Endothelial cell (in vitro differentiated cells): ENCODE results near the gene OCIAD2. TPM values are rescaled to one million over a fixed set of nuclear protein-coding genes. Genes with fewer than 3 reads are reported as not detected.

Experiments used
- DNase-seq: peaks from one replicate; pipeline ENCODE4 v3.0.0; 2021; ENCODE audit warnings: low spot score
- H3K27ac Mint-ChIP-seq: one replicate; pipeline ENCODE4 v1.8.0; 2021; ENCODE audit warnings: mixed read lengths, inconsistent platforms; ENCODE audit not compliant: unreplicated experiment
- H3K27me3 Mint-ChIP-seq: one replicate; pipeline ENCODE4 v1.8.0; 2021; ENCODE audit warnings: mild to moderate bottlenecking, moderate library complexity, mixed read lengths, inconsistent platforms; ENCODE audit not compliant: unreplicated experiment
- H3K36me3 Mint-ChIP-seq: one replicate; pipeline ENCODE4 v1.8.0; 2021; ENCODE audit warnings: mild to moderate bottlenecking, low read depth, mixed read lengths, inconsistent platforms; ENCODE audit not compliant: unreplicated experiment
- H3K4me1 Mint-ChIP-seq: one replicate; pipeline ENCODE4 v1.8.0; 2021; ENCODE audit warnings: mild to moderate bottlenecking, mixed read lengths, inconsistent platforms; ENCODE audit not compliant: unreplicated experiment
- H3K4me3 Mint-ChIP-seq: one replicate; pipeline ENCODE4 v1.8.0; 2021; ENCODE audit warnings: mild to moderate bottlenecking, mixed read lengths, inconsistent platforms; ENCODE audit not compliant: unreplicated experiment
- H3K9me3 Mint-ChIP-seq: one replicate; pipeline ENCODE4 v1.8.0; 2021; ENCODE audit warnings: mixed read lengths, inconsistent platforms; ENCODE audit not compliant: unreplicated experiment
- CTCF ChIP-seq: fragments of 200-600 bp; sonication (generic); IDR thresholded peaks from one replicate; pipeline ENCODE4 v1.5.0; 2021; ENCODE audit warnings: antibody characterized with exemption; ENCODE audit not compliant: unreplicated experiment
- total RNA-seq: library from RNA; stranded (reverse); fragmentation: NEBNext Ultra II Directional; extraction: Animal tissue kit (Norgen Biotek cat#: 25700); gene quantifications from one replicate; pipeline ENCODE4 v1.2.1, GENCODE V29; 2021; ENCODE audit not compliant: unreplicated experiment

Gene OCIAD2
- total RNA-seq, 1 donor from 2014 or later, result 50.0 TPM

GRCh38 chr4:48862038-48862437 is 44.5 kb downstream of the OCIAD2 start:
- Mint-ChIP-seq H3K4me3 (no peak overlapping the region), H3K9me3 (no peaks in the 10 kb centered on the region), H3K27ac (no peak overlapping the region), H3K36me3 (peaks cover 15% of the 10 kb centered on the region), H3K27me3 (no peaks in the 10 kb centered on the region), H3K4me1 (no peaks in the 10 kb centered on the region)
- no peak for TF ChIP-seq CTCF
- DNase-seq, result no peak

- DNase-seq, result no peak
- H3K36me3 Mint-ChIP-seq, result peaks cover 23% of the 10 kb centered on the region
- H3K4me1 Mint-ChIP-seq, result no peaks in the 10 kb centered on the region
These were observed 48.4 kb downstream of the OCIAD2 start for GRCh38 chr4:48858130-48858529.

GRCh38 chr4:48854982-48855381 is 51.6 kb downstream of the OCIAD2 start:
- no peak for TF ChIP-seq CTCF
- H3K27ac Mint-ChIP-seq, result no peak overlapping the region
- no peaks in the 10 kb centered on the region for H3K9me3 Mint-ChIP-seq
- H3K4me3 Mint-ChIP-seq, result no peak overlapping the region
- H3K27me3 Mint-ChIP-seq, result no peaks in the 10 kb centered on the region
- H3K4me1 Mint-ChIP-seq, result no peaks in the 10 kb centered on the region
- peaks cover 14% of the 10 kb centered on the region for H3K36me3 Mint-ChIP-seq
- DNase-seq, result no peak

More at GRCh38 chr4:48858130-48858529, 48.4 kb downstream of the OCIAD2 start:
- H3K27ac Mint-ChIP-seq, result no peak overlapping the region
- H3K9me3 Mint-ChIP-seq, result no peaks in the 10 kb centered on the region
- no peaks in the 10 kb centered on the region for H3K27me3 Mint-ChIP-seq
- TF ChIP-seq CTCF, result no peak
- H3K4me3 Mint-ChIP-seq, result no peak overlapping the region

- no peak overlapping the region for H3K27ac Mint-ChIP-seq
- no peaks in the 10 kb centered on the region for H3K9me3 Mint-ChIP-seq
- H3K4me1 Mint-ChIP-seq, result no peaks in the 10 kb centered on the region
- DNase-seq, result no peak
- TF ChIP-seq CTCF, result no peak
- H3K4me3 Mint-ChIP-seq, result no peak overlapping the region
- H3K36me3 Mint-ChIP-seq, result peaks cover 16% of the 10 kb centered on the region
- H3K27me3 Mint-ChIP-seq, result no peaks in the 10 kb centered on the region
These were observed 52.2 kb downstream of the OCIAD2 start for GRCh38 chr4:48854395-48854683.

- Mint-ChIP-seq H3K27me3 (no peaks in the 10 kb centered on the region), H3K4me1 (no peaks in the 10 kb centered on the region), H3K4me3 (no peak overlapping the region), H3K36me3 (peaks cover 19% of the 10 kb centered on the region), H3K9me3 (no peaks in the 10 kb centered on the region), H3K27ac (no peak overlapping the region)
- DNase-seq, result no peak
- no peak for TF ChIP-seq CTCF
These were observed 52.8 kb downstream of the OCIAD2 start for GRCh38 chr4:48853604-48854394.
